ENCODE results near the gene SPEG. TPM values are rescaled to one million over a fixed set of nuclear protein-coding genes. Genes with fewer than 3 reads are reported as not detected.

The SPEG gene
- total and polyA plus RNA-seq, 2 of the 13 experiments (the other 11 are each of a cell fraction or from before 2014, with no cell fraction given): 0.18 to 0.24 TPM

DNA sequence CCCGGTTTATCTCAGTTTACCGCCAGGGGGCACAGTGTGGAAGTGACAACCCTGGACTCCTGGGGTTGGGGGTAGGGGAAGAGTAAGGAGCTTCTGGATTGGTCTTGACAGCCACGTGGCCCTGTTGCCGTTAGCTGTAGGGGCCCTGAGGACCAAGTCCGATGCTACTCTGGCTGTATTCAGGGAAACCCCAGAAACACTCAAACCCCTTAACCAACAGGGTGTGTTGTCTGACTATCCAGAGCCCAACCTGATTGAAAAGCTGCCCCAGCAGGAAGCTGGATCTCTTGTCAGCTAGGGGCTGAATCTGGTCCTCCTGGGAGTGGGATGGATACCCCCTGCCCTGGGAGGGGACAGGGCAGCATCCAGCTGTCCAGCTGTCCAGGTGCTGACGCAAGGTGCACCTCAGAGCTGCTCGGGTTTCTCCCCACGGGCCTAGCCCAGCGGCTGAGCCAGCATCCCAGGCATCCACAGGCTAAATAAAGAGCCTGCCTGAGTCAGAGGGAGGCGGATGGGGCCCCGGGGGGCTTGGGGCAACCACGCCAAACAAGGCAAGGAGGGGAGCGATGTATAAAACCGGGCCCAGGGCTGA lies 61.0 kb downstream of the SPEG start (continued):
- no peak for TF ChIP-seq SMAD3 (CRISPR knock-in tag; IDR thresholded peaks at IDR 0.05)
- TF ChIP-seq, protein P1, sequence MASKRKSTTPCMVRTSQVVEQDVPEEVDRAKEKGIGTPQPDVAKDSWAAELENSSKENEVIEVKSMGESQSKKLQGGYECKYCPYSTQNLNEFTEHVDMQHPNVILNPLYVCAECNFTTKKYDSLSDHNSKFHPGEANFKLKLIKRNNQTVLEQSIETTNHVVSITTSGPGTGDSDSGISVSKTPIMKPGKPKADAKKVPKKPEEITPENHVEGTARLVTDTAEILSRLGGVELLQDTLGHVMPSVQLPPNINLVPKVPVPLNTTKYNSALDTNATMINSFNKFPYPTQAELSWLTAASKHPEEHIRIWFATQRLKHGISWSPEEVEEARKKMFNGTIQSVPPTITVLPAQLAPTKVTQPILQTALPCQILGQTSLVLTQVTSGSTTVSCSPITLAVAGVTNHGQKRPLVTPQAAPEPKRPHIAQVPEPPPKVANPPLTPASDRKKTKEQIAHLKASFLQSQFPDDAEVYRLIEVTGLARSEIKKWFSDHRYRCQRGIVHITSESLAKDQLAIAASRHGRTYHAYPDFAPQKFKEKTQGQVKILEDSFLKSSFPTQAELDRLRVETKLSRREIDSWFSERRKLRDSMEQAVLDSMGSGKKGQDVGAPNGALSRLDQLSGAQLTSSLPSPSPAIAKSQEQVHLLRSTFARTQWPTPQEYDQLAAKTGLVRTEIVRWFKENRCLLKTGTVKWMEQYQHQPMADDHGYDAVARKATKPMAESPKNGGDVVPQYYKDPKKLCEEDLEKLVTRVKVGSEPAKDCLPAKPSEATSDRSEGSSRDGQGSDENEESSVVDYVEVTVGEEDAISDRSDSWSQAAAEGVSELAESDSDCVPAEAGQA (IDR thresholded peaks at IDR 0.05; ENCODE audit: low read depth): no peak
- TF ChIP-seq, protein P1 (CRISPR knock-in tag; IDR thresholded peaks at IDR 0.05; ENCODE audit: borderline replicate concordance): no peak
- TF ChIP-seq TCF7L2 (IDR thresholded peaks at IDR 0.05; ENCODE audit: low read depth, low read length): no peak
- no peak for TF ChIP-seq ZFP82 (CRISPR knock-in tag; IDR thresholded peaks at IDR 0.05; ENCODE audit: borderline replicate concordance)
- TF ChIP-seq, protein P2, sequence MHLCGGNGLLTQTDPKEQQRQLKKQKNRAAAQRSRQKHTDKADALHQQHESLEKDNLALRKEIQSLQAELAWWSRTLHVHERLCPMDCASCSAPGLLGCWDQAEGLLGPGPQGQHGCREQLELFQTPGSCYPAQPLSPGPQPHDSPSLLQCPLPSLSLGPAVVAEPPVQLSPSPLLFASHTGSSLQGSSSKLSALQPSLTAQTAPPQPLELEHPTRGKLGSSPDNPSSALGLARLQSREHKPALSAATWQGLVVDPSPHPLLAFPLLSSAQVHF (CRISPR knock-in tag; IDR thresholded peaks at IDR 0.05): no peak
- TF ChIP-seq KLF6 (CRISPR knock-in tag; IDR thresholded peaks at IDR 0.05): no peak
- TF ChIP-seq, protein P3, sequence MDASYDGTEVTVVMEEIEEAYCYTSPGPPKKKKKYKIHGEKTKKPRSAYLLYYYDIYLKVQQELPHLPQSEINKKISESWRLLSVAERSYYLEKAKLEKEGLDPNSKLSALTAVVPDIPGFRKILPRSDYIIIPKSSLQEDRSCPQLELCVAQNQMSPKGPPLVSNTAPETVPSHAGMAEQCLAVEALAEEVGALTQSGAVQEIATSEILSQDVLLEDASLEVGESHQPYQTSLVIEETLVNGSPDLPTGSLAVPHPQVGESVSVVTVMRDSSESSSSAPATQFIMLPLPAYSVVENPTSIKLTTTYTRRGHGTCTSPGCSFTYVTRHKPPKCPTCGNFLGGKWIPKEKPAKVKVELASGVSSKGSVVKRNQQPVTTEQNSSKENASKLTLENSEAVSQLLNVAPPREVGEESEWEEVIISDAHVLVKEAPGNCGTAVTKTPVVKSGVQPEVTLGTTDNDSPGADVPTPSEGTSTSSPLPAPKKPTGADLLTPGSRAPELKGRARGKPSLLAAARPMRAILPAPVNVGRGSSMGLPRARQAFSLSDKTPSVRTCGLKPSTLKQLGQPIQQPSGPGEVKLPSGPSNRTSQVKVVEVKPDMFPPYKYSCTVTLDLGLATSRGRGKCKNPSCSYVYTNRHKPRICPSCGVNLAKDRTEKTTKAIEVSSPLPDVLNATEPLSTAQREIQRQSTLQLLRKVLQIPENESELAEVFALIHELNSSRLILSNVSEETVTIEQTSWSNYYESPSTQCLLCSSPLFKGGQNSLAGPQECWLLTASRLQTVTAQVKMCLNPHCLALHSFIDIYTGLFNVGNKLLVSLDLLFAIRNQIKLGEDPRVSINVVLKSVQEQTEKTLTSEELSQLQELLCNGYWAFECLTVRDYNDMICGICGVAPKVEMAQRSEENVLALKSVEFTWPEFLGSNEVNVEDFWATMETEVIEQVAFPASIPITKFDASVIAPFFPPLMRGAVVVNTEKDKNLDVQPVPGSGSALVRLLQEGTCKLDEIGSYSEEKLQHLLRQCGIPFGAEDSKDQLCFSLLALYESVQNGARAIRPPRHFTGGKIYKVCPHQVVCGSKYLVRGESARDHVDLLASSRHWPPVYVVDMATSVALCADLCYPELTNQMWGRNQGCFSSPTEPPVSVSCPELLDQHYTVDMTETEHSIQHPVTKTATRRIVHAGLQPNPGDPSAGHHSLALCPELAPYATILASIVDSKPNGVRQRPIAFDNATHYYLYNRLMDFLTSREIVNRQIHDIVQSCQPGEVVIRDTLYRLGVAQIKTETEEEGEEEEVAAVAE (CRISPR knock-in tag; IDR thresholded peaks at IDR 0.05; ENCODE audit: borderline replicate concordance): no peak
- TF ChIP-seq ZNF674 (CRISPR knock-in tag; IDR thresholded peaks at IDR 0.05; ENCODE audit: low read depth): no peak
- TF ChIP-seq AKNA (CRISPR knock-in tag; IDR thresholded peaks at IDR 0.05; ENCODE audit: borderline replicate concordance): no peak
- no peak for TF ChIP-seq ERF (CRISPR knock-in tag; IDR thresholded peaks at IDR 0.05)
